Epithelial cell of esophagus (primary cell): Measurements from ENCODE around the gene TAF11.

Experiments
- DNase-seq: peaks from one replicate; pipeline ENCODE4 v3.0.0; 2010; ENCODE audit warnings: low read depth
- H3K4me3 ChIP-seq: 2 replicates; pipeline ENCODE4 v1.5.1; 2011; ENCODE audit warnings: mild to moderate bottlenecking, low read length, control low read depth
- CTCF ChIP-seq: IDR thresholded peaks from 2 replicates; pipeline ENCODE4 v1.5.1; 2011; ENCODE audit warnings: low read depth, mild to moderate bottlenecking, low read length, control low read depth, inconsistent platforms; ENCODE audit not compliant: insufficient read depth; ENCODE audit errors: missing control alignments

Gene TAF11

GRCh38 chr6:34877869-34878485, 9.9 kb downstream of the TAF11 start:
- H3K4me3 ChIP-seq, result no peak overlapping the region
- no peak for TF ChIP-seq CTCF
- DNase-seq, result no peak

GRCh38 chr6:34877259-34877658, 10.6 kb downstream of the TAF11 start:
- H3K4me3 ChIP-seq, result no peak overlapping the region
- no peak for DNase-seq
- TF ChIP-seq CTCF, result no peak

GRCh38 chr6:34876472-34876871, 11.4 kb downstream of the TAF11 start:
- TF ChIP-seq CTCF, result no peak
- DNase-seq, result peak; percentile 8

GRCh38 chr6:34875292-34876213, 12.3 kb downstream of the TAF11 start:
- DNase-seq, result no peak
- no peak for TF ChIP-seq CTCF
- no peak overlapping the region for H3K4me3 ChIP-seq

More at GRCh38 chr6:34876472-34876871, 11.4 kb downstream of the TAF11 start:
- H3K4me3 ChIP-seq, result no peak overlapping the region

- TF ChIP-seq CTCF, result no peak
- no peak overlapping the region for H3K4me3 ChIP-seq
- no peak for DNase-seq
These were observed 15.5 kb downstream of the TAF11 start for GRCh38 chr6:34872332-34872731.

- no peak for TF ChIP-seq CTCF
These were observed 16.0 kb downstream of the TAF11 start for GRCh38 chr6:34871853-34872252.

More at GRCh38 chr6:34871853-34872252, 16.0 kb downstream of the TAF11 start:
- H3K4me3 ChIP-seq, result no peak overlapping the region
- no peak for DNase-seq
